ENCODE results near the gene FLYWCH1. TPM values are rescaled to one million over a fixed set of nuclear protein-coding genes. Genes with fewer than 3 reads are reported as not detected.

FLYWCH1 gene
- total RNA-seq, 2 donors from 2014 or later: 31.5 to 37.8 TPM

- no peaks in the 10 kb centered on the region for H3K9me3 ChIP-seq
- DNase-seq (ENCODE audit: low spot score): no peak
- no peak overlapping the region for H3K27ac ChIP-seq
- no peak overlapping the region for H3K4me3 ChIP-seq
- peaks cover 41 to 48% of the 10 kb centered on the region in 2 donors for H3K27me3 ChIP-seq
- TF ChIP-seq, protein P1, sequence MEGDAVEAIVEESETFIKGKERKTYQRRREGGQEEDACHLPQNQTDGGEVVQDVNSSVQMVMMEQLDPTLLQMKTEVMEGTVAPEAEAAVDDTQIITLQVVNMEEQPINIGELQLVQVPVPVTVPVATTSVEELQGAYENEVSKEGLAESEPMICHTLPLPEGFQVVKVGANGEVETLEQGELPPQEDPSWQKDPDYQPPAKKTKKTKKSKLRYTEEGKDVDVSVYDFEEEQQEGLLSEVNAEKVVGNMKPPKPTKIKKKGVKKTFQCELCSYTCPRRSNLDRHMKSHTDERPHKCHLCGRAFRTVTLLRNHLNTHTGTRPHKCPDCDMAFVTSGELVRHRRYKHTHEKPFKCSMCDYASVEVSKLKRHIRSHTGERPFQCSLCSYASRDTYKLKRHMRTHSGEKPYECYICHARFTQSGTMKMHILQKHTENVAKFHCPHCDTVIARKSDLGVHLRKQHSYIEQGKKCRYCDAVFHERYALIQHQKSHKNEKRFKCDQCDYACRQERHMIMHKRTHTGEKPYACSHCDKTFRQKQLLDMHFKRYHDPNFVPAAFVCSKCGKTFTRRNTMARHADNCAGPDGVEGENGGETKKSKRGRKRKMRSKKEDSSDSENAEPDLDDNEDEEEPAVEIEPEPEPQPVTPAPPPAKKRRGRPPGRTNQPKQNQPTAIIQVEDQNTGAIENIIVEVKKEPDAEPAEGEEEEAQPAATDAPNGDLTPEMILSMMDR (IDR thresholded peaks at IDR 0.05): no peak
- no peaks in the 10 kb centered on the region for H3K36me3 ChIP-seq
- peaks cover 0 to 38% of the 10 kb centered on the region in 2 donors for H3K4me1 ChIP-seq
These were observed 50.8 kb downstream of the FLYWCH1 start for GRCh38 chr16:2962334-2963073.

DNA sequence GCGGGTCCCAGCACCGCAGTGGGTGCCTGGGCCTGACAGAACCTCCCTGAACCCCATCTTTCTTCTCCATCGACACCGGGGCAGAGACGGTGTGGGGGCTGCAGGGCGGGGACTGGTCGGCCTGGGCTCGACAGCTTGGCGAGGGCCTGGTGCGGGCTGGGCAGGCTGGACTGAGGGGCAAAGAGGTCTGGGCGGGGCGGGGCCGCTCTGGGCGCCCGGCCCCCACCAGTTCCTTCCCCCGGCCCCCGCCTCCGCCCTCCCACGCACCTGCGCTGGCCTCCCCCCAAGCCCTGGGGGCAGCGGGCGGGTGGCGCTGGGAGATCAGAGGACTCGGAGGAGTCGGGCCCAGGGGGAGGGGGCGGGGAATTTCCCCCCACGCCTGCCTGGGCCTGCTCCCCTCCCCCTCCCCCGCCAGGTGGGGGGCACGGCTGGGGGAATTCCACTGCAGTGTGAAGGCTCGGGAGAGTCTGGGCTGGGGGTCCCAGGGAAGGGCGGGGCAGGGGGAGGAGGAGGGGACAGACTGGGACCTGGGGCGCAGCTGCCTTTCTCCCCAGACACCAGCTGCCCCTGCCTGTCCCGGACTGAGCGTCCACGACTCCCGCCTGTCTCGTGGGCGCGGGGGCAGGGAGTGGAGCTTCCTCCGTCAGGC is 51.5 kb downstream of the FLYWCH1 start:
- peaks cover 43 to 51% of the 10 kb centered on the region in 2 donors for H3K27me3 ChIP-seq
- H3K4me1 ChIP-seq: peaks cover 0 to 45% of the 10 kb centered on the region in 2 donors
- H3K27ac ChIP-seq: no peak overlapping the region
- DNase-seq (ENCODE audit: low spot score): no peak
- no peaks in the 10 kb centered on the region for H3K9me3 ChIP-seq
- H3K4me3 ChIP-seq: peak overlapping the region in 1 of 2 donors; percentile 41
- TF ChIP-seq, protein P1 (IDR thresholded peaks at IDR 0.05): no peak
- H3K36me3 ChIP-seq: no peaks in the 10 kb centered on the region

GRCh38 chr16:2963723-2964474 is 52.2 kb downstream of the FLYWCH1 start, which contains the start of gene KREMEN2:
TSS of gene KREMEN2 (plus strand) at chr16:2964275. CDS start at chr16:2964521, 246 bp downstream.
- Histone ChIP-seq H3K4me1 (peaks cover 0 to 52% of the 10 kb centered on the region in 2 donors), H3K4me3 (peak within 1 kb of the TSS in 1 of 2 donors; percentile 41), H3K36me3 (no peaks in the 10 kb centered on the region), H3K27me3 (peaks cover 43 to 51% of the 10 kb centered on the region in 2 donors), H3K27ac (no peak within 1 kb of the TSS), H3K9me3 (no peaks in the 10 kb centered on the region)
- no peak for DNase-seq (ENCODE audit: low spot score)
- TF ChIP-seq, protein P1 (IDR thresholded peaks at IDR 0.05): no peak

DNA sequence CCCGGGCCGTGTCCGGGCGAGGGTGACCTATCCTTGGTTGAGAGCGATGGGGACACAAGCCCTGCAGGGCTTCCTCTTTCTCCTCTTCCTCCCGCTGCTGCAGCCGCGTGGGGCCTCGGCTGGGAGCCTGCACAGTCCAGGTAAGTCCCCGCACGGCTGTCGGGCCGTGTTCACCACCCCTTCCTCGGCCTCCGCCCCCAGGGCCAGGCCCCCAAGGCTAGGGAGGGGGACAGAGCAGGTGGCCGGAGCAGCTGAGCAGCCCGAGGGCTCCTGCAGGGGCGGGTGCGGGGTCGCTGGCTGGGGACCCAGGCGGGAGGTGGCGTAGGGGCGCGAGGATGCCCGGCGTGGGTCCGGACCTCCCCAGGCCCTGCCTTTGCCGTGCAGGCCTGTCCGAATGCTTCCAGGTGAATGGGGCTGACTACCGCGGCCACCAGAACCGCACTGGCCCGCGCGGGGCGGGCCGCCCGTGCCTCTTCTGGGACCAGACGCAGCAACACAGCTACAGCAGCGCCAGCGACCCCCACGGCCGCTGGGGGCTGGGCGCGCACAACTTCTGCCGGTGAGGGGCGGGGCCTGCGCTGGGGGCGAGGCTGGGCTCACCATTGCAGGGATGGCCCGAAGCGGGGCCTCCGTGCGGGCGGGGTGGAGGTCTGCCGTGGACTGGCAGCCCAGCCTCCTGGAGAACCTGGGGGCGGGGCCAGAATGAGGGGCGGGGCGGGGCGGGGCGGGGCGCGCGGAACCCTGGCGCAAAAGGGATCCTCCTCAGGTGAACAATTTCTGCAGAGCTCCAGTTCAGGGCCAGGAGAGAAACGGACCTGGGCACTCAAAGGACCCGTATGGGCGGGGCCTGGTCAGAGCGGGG is 53.0 kb downstream of the FLYWCH1 start:
- H3K4me3 ChIP-seq: peak overlapping the region in 1 of 2 donors; percentile 41
- no peak overlapping the region for H3K27ac ChIP-seq
- H3K27me3 ChIP-seq: peaks cover 43 to 51% of the 10 kb centered on the region in 2 donors
- no peak for DNase-seq (ENCODE audit: low spot score)
- peaks cover 0 to 55% of the 10 kb centered on the region in 2 donors for H3K4me1 ChIP-seq
- TF ChIP-seq, protein P1 (IDR thresholded peaks at IDR 0.05): no peak
- no peaks in the 10 kb centered on the region for H3K9me3 ChIP-seq
- H3K36me3 ChIP-seq: no peaks in the 10 kb centered on the region

Data from right atrium auricular region (tissue), 2 donors.